K562 (cell line): ENCODE measurements around the gene CTH. TPM values are rescaled to one million over a fixed set of nuclear protein-coding genes. Genes with fewer than 3 reads are reported as not detected.

Experiments used
- ATAC-seq: fragments of 200-7000 bp; cut with Tn5 transposase; 3 replicates; pipeline ENCODE4 v1.9.1; 2020; ENCODE audit warnings: moderate library complexity
- BruUV-seq: library from RNA; stranded (reverse); fragments of 400-500 nt; replicated peaks from 2 replicates; lab custom pipeline; 2021; lab: Mats Ljungman, UMichigan
- CTCF ChIA-PET: fragments of 300-600 bp; formaldehyde crosslinking; extraction: SDS; loops from one replicate; lab custom pipeline; 2021; ENCODE audit warnings: low intra/inter-chr PET ratio; lab: Yijun Ruan, JAX
- POLR2A ChIA-PET: fragments of 300-600, 350-650 bp; sonication (Branson Sonifier 250); formaldehyde crosslinking; extraction: SDS; loops from one replicate; lab custom pipeline; 2021; ENCODE audit warnings: antibody characterized with exemption, inconsistent platforms; lab: Yijun Ruan, JAX
- DNase-seq, 4 experiments: peaks; one replicate each; pipeline versions ENCODE4 v3.0.0 to v3.0.0-alpha.2; 2011 to 2018; ENCODE audit warnings: low spot score in 3 of 4, mixed read lengths in 3 of 4; ENCODE audit errors: extremely low read depth in 1 of 4
- FAIRE-seq: peaks from 2 replicates; lab custom pipeline; 2011; peaks lifted over from hg19 to GRCh38; lab: Jason Lieb, UNC
- H2AFZ ChIP-seq: 2 replicates; pipeline ENCODE4 v1.6.0; 2011; ENCODE audit warnings: low read depth, low read length, control low read depth, inconsistent platforms
- H3K27ac ChIP-seq: fragments of 200-600 bp; 3 replicates; pipeline ENCODE4 v1.8.0; 2011; ENCODE audit warnings: low read depth, mild to moderate bottlenecking, control low read depth, inconsistent platforms, low read length, moderate library complexity, mixed read lengths; ENCODE audit errors: extremely low read depth
- H3K27me3 ChIP-seq, 2 experiments: fragments of 300-600 bp in 1 of 2; 2 replicates in 1 of 2; 3 replicates in 1 of 2; pipeline versions ENCODE4 v1.6.0 to v1.8.0; 2011; ENCODE audit warnings: inconsistent platforms in 2 of 2, low read length in 2 of 2, mild to moderate bottlenecking in 1 of 2, mixed read lengths in 1 of 2, moderate library complexity in 1 of 2; ENCODE audit not compliant: control insufficient read depth in 2 of 2, insufficient read depth in 2 of 2
- H3K36me3 ChIP-seq: fragments of 300-600 bp; 3 replicates; pipeline ENCODE4 v1.8.0; 2011; ENCODE audit warnings: mild to moderate bottlenecking, low read length, inconsistent platforms; ENCODE audit not compliant: control insufficient read depth, insufficient read depth
- H3K4me1 ChIP-seq, 2 experiments: fragments of 200-600 bp in 1 of 2; replicated peaks in 1 of 2; 2 replicates in 1 of 2; 3 replicates in 1 of 2; pipeline versions ENCODE4 v1.5.1 to v1.8.0; 2011; ENCODE audit warnings: inconsistent platforms in 2 of 2, low read length in 2 of 2, mild to moderate bottlenecking in 1 of 2, mixed read lengths in 1 of 2, moderate library complexity in 1 of 2; ENCODE audit not compliant: control insufficient read depth in 2 of 2, insufficient read depth in 2 of 2
- H3K4me2 ChIP-seq: 2 replicates; pipeline ENCODE4 v1.6.1; 2011; ENCODE audit warnings: low read length, control low read depth, inconsistent platforms, mixed read lengths; ENCODE audit not compliant: insufficient read depth
- H3K4me3 ChIP-seq: fragments of 200-600 bp; sonication (generic), shearing (Covaris generic); 2 replicates; pipeline ENCODE4 v1.5.1; 2016; ENCODE audit warnings: control low read depth, inconsistent platforms
- H3K79me2 ChIP-seq: fragments of 200-600 bp; 3 replicates; pipeline ENCODE4 v1.8.0; 2011; ENCODE audit warnings: low read length, inconsistent platforms; ENCODE audit not compliant: control insufficient read depth, insufficient read depth
- H3K9ac ChIP-seq, 2 experiments: 2 replicates each; pipeline versions ENCODE4 v1.6.0 to v1.6.1; 2011; ENCODE audit warnings: low read depth in 2 of 2, low read length in 2 of 2, control low read depth in 1 of 2, inconsistent platforms in 1 of 2, mild to moderate bottlenecking in 1 of 2, mixed read lengths in 1 of 2; ENCODE audit not compliant: insufficient read depth in 1 of 2
- H3K9me1 ChIP-seq: one replicate; pipeline ENCODE4 v1.6.0; 2011; ENCODE audit warnings: inconsistent platforms, mild to moderate bottlenecking, low read length, moderate library complexity; ENCODE audit not compliant: control insufficient read depth, insufficient read depth
- H3K9me3 ChIP-seq: replicated peaks from 2 replicates; pipeline ENCODE4 v1.5.1; 2011; ENCODE audit warnings: low read depth, low read length, inconsistent platforms; ENCODE audit not compliant: control insufficient read depth, insufficient read depth
- H4K20me1 ChIP-seq: replicated peaks from 2 replicates; pipeline ENCODE4 v1.6.1; 2011; ENCODE audit warnings: low read length, inconsistent platforms, mixed read lengths; ENCODE audit not compliant: control insufficient read depth, insufficient read depth
- BCLAF1 ChIP-seq, 2 experiments: fragments of 450-650 bp in 1 of 2; IDR thresholded peaks; 2 replicates each; pipeline ENCODE4 v1.6.1; 2011 to 2017; ENCODE audit warnings: low read depth in 2 of 2, antibody characterized with exemption in 1 of 2, borderline replicate concordance in 1 of 2, low read length in 1 of 2, mild to moderate bottlenecking in 1 of 2, mixed read lengths in 1 of 2; ENCODE audit not compliant: control insufficient read depth in 1 of 2
- CREB3 ChIP-seq: fragments of 450-650 bp; conservative IDR thresholded peaks from 2 replicates; pipeline ENCODE4 v1.6.1; 2016; ENCODE audit warnings: missing genetic modification characterization, low read depth, mild to moderate bottlenecking, missing compliant biosample characterization, moderate library complexity
- E2F3 ChIP-seq: fragments of 250-450 bp; sonication (Bioruptor Pico); IDR thresholded peaks from 2 replicates; pipeline ENCODE4 v1.4.0; 2020; ENCODE audit warnings: mild to moderate bottlenecking
- FOS ChIP-seq: IDR thresholded peaks from 3 replicates; pipeline ENCODE4 v1.6.1; 2011; ENCODE audit not compliant: insufficient read length; ENCODE audit errors: extremely low read depth
- GATAD2A ChIP-seq: fragments of 450-650 bp; IDR thresholded peaks from 2 replicates; pipeline ENCODE4 v1.6.1; 2017
- IFI16 ChIP-seq: fragments of 250-450 bp; sonication (Bioruptor Pico); IDR thresholded peaks from 2 replicates; pipeline ENCODE4 v2.1.2; 2022; ENCODE audit warnings: mild to moderate bottlenecking, inconsistent platforms
- MTA1 ChIP-seq: fragments of 450-650 bp; IDR thresholded peaks from 2 replicates; pipeline ENCODE4 v1.6.1; 2017; ENCODE audit warnings: borderline replicate concordance
- NFE2 ChIP-seq: IDR thresholded peaks from 2 replicates; pipeline ENCODE4 v1.6.1; 2014; ENCODE audit warnings: antibody characterized with exemption, low read depth
- OTX1 ChIP-seq: fragments of 450-650 bp; formaldehyde crosslinking; IDR thresholded peaks from 2 replicates; pipeline ENCODE4 v1.4.0; 2022; ENCODE audit warnings: mild to moderate bottlenecking
- POLR2G ChIP-seq: fragments of 200-400 bp; formaldehyde crosslinking; IDR thresholded peaks from 2 replicates; pipeline ENCODE4 v1.6.1; 2017; ENCODE audit warnings: low read depth, mild to moderate bottlenecking, antibody characterized with exemption, low read length, moderate library complexity
- PYGO2 ChIP-seq: fragments of 450-650 bp; IDR thresholded peaks from 2 replicates; pipeline ENCODE4 v1.6.1; 2016; ENCODE audit warnings: mild to moderate bottlenecking, missing genetic modification characterization, moderate library complexity, missing compliant biosample characterization
- ZBTB1 ChIP-seq: sonication (generic); formaldehyde crosslinking; IDR thresholded peaks from 2 replicates; pipeline ENCODE4 v1.8.1; 2023; ENCODE audit warnings: missing genetic modification reagents, low read depth, mild to moderate bottlenecking, borderline replicate concordance
- ZC3H4 ChIP-seq: sonication (generic); formaldehyde crosslinking; IDR thresholded peaks from 2 replicates; pipeline ENCODE4 v1.9.0; 2021; ENCODE audit warnings: missing genetic modification reagents, borderline replicate concordance
- ZNF253 ChIP-seq: fragments of 250-450 bp; sonication (Bioruptor Pico); conservative IDR thresholded peaks from 2 replicates; pipeline ENCODE4 v1.6.1; 2021; ENCODE audit warnings: mild to moderate bottlenecking
- ZNF282 ChIP-seq: sonication (generic); formaldehyde crosslinking; IDR thresholded peaks from 2 replicates; pipeline ENCODE4 v1.8.1; 2023; ENCODE audit warnings: missing genetic modification reagents
- ZNF644 ChIP-seq: fragments of 200-800 bp; sonication (Bioruptor generic); IDR thresholded peaks from 2 replicates; pipeline ENCODE4 v1.6.1; 2016; ENCODE audit warnings: low read depth, missing genetic modification characterization, missing compliant biosample characterization
- WGBS: fragments of 100-300 bp; shearing (Covaris generic); methylation state at CpG from one replicate; pipeline ENCODE4 v1.1.6; 2016; ENCODE audit warnings: low coverage, mixed read lengths; ENCODE audit not compliant: insufficient coverage; ENCODE audit errors: missing lambda C conversion rate; 5-methylcytosine and 5-hydroxymethylcytosine counted together
- in situ Hi-C: fragments of 300-500 bp; cut with MboI; formaldehyde crosslinking; loops from 4 replicates; pipeline ENCODE4 v1.15.0; 2018; ENCODE audit warnings: inconsistent platforms, mixed read lengths
- intact Hi-C: fragments of 100-400 bp; cut with micrococcal nuclease; formaldehyde crosslinking; loops from 2 replicates; pipeline ENCODE4 v1.14.2; 2022
- polyA plus RNA-seq, 8 experiments: library from polyadenylated mRNA; depleted of rRNA in 4 of 8; stranded (reverse) in 5 of 8; unstranded in 3 of 8; fragments of >200 nt; fragmentation: Nextera tagmentation in 2 of 8; fragmentation: Illumina TruSeq in 1 of 8; extraction: Ambion mirVana in 2 of 8; extraction: Trizol in 1 of 8; gene quantifications; 2 replicates each; pipeline versions ENCODE4 v1.2.1 to v1.2.3, GENCODE V29; 2011 to 2014; ENCODE audit warnings: inconsistent platforms in 1 of 8, missing spikeins in 1 of 8
- total RNA-seq, 7 experiments: library from RNA; depleted of rRNA in 6 of 7; stranded (reverse); fragments of >200 nt in 6 of 7; fragmentation: Illumina TruSeq in 2 of 7; extraction: Trizol in 2 of 7; gene quantifications; 2 replicates each; pipeline versions ENCODE4 v1.2.1 to v1.2.3, GENCODE V29; 2011 to 2021; ENCODE audit warnings: low replicate concordance in 1 of 7
- TF ChIP-seq, protein P1 (sequence below): fragments of 250-450 bp; sonication (Bioruptor Pico); IDR thresholded peaks from 2 replicates; pipeline ENCODE4 v1.6.1; 2021; ENCODE audit warnings: mild to moderate bottlenecking

The CTH gene
- total and polyA plus RNA-seq, 9 of the 15 experiments (the other 6 are each of a cell fraction or from before 2014, with no cell fraction given): 8.0 to 54.4 (median 30.9) TPM

- DNase-seq: no peak
- Histone ChIP-seq H3K27me3 (no peaks in the 10 kb centered on the region), H4K20me1 (no peaks in the 10 kb centered on the region), H3K4me1 (no peaks in the 10 kb centered on the region; a peak in 2 of 5 replicates), H3K9me1 (no peaks in the 10 kb centered on the region), H3K9ac (no peak overlapping the region), H2AFZ (no peak overlapping the region), H3K4me2 (no peak overlapping the region), H3K79me2 (no peaks in the 10 kb centered on the region), H3K4me3 (no peak overlapping the region), H3K36me3 (no peaks in the 10 kb centered on the region), H3K9me3 (no peaks in the 10 kb centered on the region), H3K27ac (no peak overlapping the region)
- BruUV-seq: no TSS peak
- in situ Hi-C loops: no loop called here
- no peak for FAIRE-seq
- no peak for ATAC-seq
- ChIA-PET CTCF (no interaction called here), POLR2A (no interaction called here)
- 29% methylated on average over 6 of the region's 6 CpGs for WGBS
- intact Hi-C loops: no loop called here
- no peak for TF ChIP-seq ZNF253
- TF ChIP-seq ZNF282 (CRISPR knock-in tag): no peak
- TF ChIP-seq, protein P1, sequence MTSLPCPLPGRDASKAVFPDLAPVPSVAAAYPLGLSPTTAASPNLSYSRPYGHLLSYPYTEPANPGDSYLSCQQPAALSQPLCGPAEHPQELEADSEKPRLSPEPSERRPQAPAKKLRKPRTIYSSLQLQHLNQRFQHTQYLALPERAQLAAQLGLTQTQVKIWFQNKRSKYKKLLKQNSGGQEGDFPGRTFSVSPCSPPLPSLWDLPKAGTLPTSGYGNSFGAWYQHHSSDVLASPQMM: no peak
- TF ChIP-seq PYGO2 (tag): no peak
- TF ChIP-seq FOS: no peak
- TF ChIP-seq MTA1: no peak
- TF ChIP-seq CREB3 (tag): no peak
- TF ChIP-seq NFE2: no peak
- TF ChIP-seq OTX1 (CRISPR knock-in tag): no peak
- no peak for TF ChIP-seq E2F3 (CRISPR knock-in tag)
- TF ChIP-seq ZC3H4: no peak
- TF ChIP-seq ZBTB1 (CRISPR knock-in tag): no peak
- TF ChIP-seq ZNF644 (tag): no peak
- TF ChIP-seq POLR2G: no peak
- no peak for TF ChIP-seq GATAD2A
- no peak for TF ChIP-seq IFI16 (CRISPR knock-in tag)
- no peak for TF ChIP-seq BCLAF1 (IDR thresholded peaks at IDR 0.05; ENCODE audit: borderline replicate concordance in 1 of 2, control insufficient read depth in 1 of 2, low read depth in 2 of 2, low read length in 1 of 2)
Observed at GRCh38 chr1:70376196-70376595, 34.9 kb upstream of the CTH start.
